ENCODE results near the gene AXIN1.

Gene AXIN1

GRCh38 chr16:398561-399339, 46.2 kb upstream of the AXIN1 start:
- no peak for TF ChIP-seq CTCF (IDR thresholded peaks at IDR 0.05)
- peaks cover 10% of the 10 kb centered on the region for H3K4me1 ChIP-seq
- H3K36me3 ChIP-seq (ENCODE audit: control insufficient read depth, insufficient read depth, low read length) = no peaks in the 10 kb centered on the region
- H3K9me3 ChIP-seq (ENCODE audit: control insufficient read depth, low read length) = no peaks in the 10 kb centered on the region
- H3K4me2 ChIP-seq (ENCODE audit: low read length) = no peak overlapping the region
- H3K79me2 ChIP-seq = peaks cover 2% of the 10 kb centered on the region
- no peaks in the 10 kb centered on the region for H3K27me3 ChIP-seq (ENCODE audit: control insufficient read depth, insufficient read depth, low read length)
- peak overlapping the region; percentile 85 for H3K27ac ChIP-seq
- no peak overlapping the region for H3K9ac ChIP-seq
- H2AFZ ChIP-seq = no peak overlapping the region
- H3K4me3 ChIP-seq (ENCODE audit: low read depth, low read length) = no peak overlapping the region

- Histone ChIP-seq H2AFZ (peak overlapping the region; percentile 40), H3K9me3 (ENCODE audit: control insufficient read depth, low read length) (no peaks in the 10 kb centered on the region), H3K27ac (peak overlapping the region; percentile 85), H3K9ac (no peak overlapping the region), H3K4me1 (peaks cover 10% of the 10 kb centered on the region), H3K36me3 (ENCODE audit: control insufficient read depth, insufficient read depth, low read length) (no peaks in the 10 kb centered on the region), H3K27me3 (ENCODE audit: control insufficient read depth, insufficient read depth, low read length) (no peaks in the 10 kb centered on the region), H3K4me3 (ENCODE audit: low read depth, low read length) (peak overlapping the region; percentile 25), H3K79me2 (peaks cover 2% of the 10 kb centered on the region), H3K4me2 (ENCODE audit: low read length) (peak overlapping the region; percentile 32)
- peak; percentile 52 for TF ChIP-seq CTCF (IDR thresholded peaks at IDR 0.05)
Measured at GRCh38 chr16:397736-398332, 45.3 kb upstream of the AXIN1 start.

- H3K4me1 ChIP-seq = peaks cover 10% of the 10 kb centered on the region
- H3K4me3 ChIP-seq (ENCODE audit: low read depth, low read length) = peak within 1 kb of the TSS; percentile 35
- peak within 1 kb of the TSS; percentile 90 for H3K27ac ChIP-seq
- no peaks in the 10 kb centered on the region for H3K36me3 ChIP-seq (ENCODE audit: control insufficient read depth, insufficient read depth, low read length)
- H3K9ac ChIP-seq = no peak within 1 kb of the TSS
- peaks cover 2% of the 10 kb centered on the region for H3K79me2 ChIP-seq
- TF ChIP-seq CTCF (IDR thresholded peaks at IDR 0.05) = no peak
- peak within 1 kb of the TSS; percentile 96 for H2AFZ ChIP-seq
- no peaks in the 10 kb centered on the region for H3K9me3 ChIP-seq (ENCODE audit: control insufficient read depth, low read length)
- peak within 1 kb of the TSS; percentile 75 for H3K4me2 ChIP-seq (ENCODE audit: low read length)
- H3K27me3 ChIP-seq (ENCODE audit: control insufficient read depth, insufficient read depth, low read length) = no peaks in the 10 kb centered on the region
Measured at GRCh38 chr16:397135-397661, 44.7 kb upstream of the AXIN1 start, which contains the start of gene NME4. TSS of gene NME4 (plus strand) at chr16:397199. CDS start at chr16:397223, 24 bp downstream.

- peaks cover 10% of the 10 kb centered on the region for H3K4me1 ChIP-seq
- peaks cover 2% of the 10 kb centered on the region for H3K79me2 ChIP-seq
- H3K27me3 ChIP-seq (ENCODE audit: control insufficient read depth, insufficient read depth, low read length) = no peaks in the 10 kb centered on the region
- no peaks in the 10 kb centered on the region for H3K9me3 ChIP-seq (ENCODE audit: control insufficient read depth, low read length)
- peak overlapping the region; percentile 35 for H3K4me3 ChIP-seq (ENCODE audit: low read depth, low read length)
- peak overlapping the region; percentile 75 for H3K4me2 ChIP-seq (ENCODE audit: low read length)
- peak overlapping the region; percentile 96 for H2AFZ ChIP-seq
- peak overlapping the region; percentile 90 for H3K27ac ChIP-seq
- no peak overlapping the region for H3K9ac ChIP-seq
- TF ChIP-seq CTCF (IDR thresholded peaks at IDR 0.05) = no peak
- no peaks in the 10 kb centered on the region for H3K36me3 ChIP-seq (ENCODE audit: control insufficient read depth, insufficient read depth, low read length)
Measured at GRCh38 chr16:396605-397004, 44.1 kb upstream of the AXIN1 start.

All from parathyroid adenoma (tissue), 2 donors.